ENCODE results near the gene CCDC82. TPM values are rescaled to one million over a fixed set of nuclear protein-coding genes. Genes with fewer than 3 reads are reported as not detected.

Gene CCDC82
- total and polyA plus RNA-seq, 2 donors (not counting 1 experiment from before 2014, with no cell fraction given) = 12.9 to 34.1 TPM

DNA sequence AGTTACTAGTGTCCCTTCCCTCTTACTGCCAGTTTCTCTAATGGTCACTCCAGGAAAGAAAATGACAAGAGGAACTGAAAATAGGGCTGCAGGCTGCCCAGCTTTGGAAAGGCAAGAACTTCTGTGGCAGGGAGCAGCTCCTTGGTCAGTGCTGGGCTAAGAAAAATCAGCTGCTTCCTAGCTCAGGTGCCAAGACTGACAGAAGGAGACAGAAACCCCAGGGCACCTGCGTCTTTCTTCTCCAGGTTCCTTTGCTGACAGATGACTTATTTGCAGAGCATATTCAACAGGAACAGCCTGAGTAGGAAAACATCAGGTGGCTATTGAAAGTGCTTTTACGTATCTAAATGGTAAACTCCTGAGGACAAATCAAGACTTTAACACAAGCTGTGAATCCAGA is 72.1 kb downstream of the CCDC82 start:
- no peak overlapping the region for H3K27ac Mint-ChIP-seq
- WGBS (ENCODE audit: insufficient coverage) = 88% methylated on average over 1 of the region's 2 CpGs
- no peak overlapping the region for H2AFZ ChIP-seq (ENCODE audit: insufficient read depth, low read depth, low read length, poor library complexity, severe bottlenecking)
- H3K4me1 ChIP-seq (ENCODE audit: control insufficient read depth in 2 of 2, insufficient read depth in 2 of 2, low read length in 2 of 2) = peaks cover 11 to 12% of the 10 kb centered on the region in 2 donors
- H3K36me3 ChIP-seq (replicated peaks in 1 of 2; ENCODE audit: control extremely low read depth in 1 of 2, control insufficient read depth in 1 of 2, extremely low read depth in 1 of 2, insufficient read depth in 2 of 2, low read length in 1 of 2) = peaks cover 0 to 7% of the 10 kb centered on the region in 2 experiments
- peaks cover 14% of the 10 kb centered on the region for H4K20me1 ChIP-seq (ENCODE audit: control insufficient read depth, insufficient read depth, low read length, poor library complexity, severe bottlenecking)
- intact Hi-C loops (cut with micrococcal nuclease) = no loop called here
- H3K27ac ChIP-seq (ENCODE audit: low read length in 2 of 2) = no peak overlapping the region
- ATAC-seq (ENCODE audit: low read depth) (no peak), DNase-seq (no peak)
- no peaks in the 10 kb centered on the region for H3K9me3 ChIP-seq (ENCODE audit: control extremely low read depth in 1 of 3, control insufficient read depth in 2 of 3, insufficient read depth in 1 of 3, low read length in 2 of 3)
- no peak overlapping the region for H3K4me3 ChIP-seq (ENCODE audit: control extremely low read depth in 1 of 5, extremely low read depth in 1 of 5, insufficient read depth in 1 of 5, low read depth in 2 of 5, low read length in 4 of 5)
- no peak overlapping the region for H3K4me3 Mint-ChIP-seq
- POLR2A ChIA-PET = no interaction called here
- no peak overlapping the region for H3K4me2 ChIP-seq (replicated peaks; ENCODE audit: low read depth, low read length, poor library complexity, severe bottlenecking)
- no peaks in the 10 kb centered on the region for H3K9me3 Mint-ChIP-seq (ENCODE audit: insufficient read depth)
- peaks cover 73% of the 10 kb centered on the region for H3K79me2 ChIP-seq (ENCODE audit: control insufficient read depth, insufficient read depth, low read length)
- CTCF ChIA-PET = no interaction called here
- no peaks in the 10 kb centered on the region for H3K27me3 Mint-ChIP-seq
- no peak overlapping the region for H3K9ac ChIP-seq (ENCODE audit: low read length)
- peaks cover 47% of the 10 kb centered on the region for H3K4me1 Mint-ChIP-seq
- TF ChIP-seq, protein P1, sequence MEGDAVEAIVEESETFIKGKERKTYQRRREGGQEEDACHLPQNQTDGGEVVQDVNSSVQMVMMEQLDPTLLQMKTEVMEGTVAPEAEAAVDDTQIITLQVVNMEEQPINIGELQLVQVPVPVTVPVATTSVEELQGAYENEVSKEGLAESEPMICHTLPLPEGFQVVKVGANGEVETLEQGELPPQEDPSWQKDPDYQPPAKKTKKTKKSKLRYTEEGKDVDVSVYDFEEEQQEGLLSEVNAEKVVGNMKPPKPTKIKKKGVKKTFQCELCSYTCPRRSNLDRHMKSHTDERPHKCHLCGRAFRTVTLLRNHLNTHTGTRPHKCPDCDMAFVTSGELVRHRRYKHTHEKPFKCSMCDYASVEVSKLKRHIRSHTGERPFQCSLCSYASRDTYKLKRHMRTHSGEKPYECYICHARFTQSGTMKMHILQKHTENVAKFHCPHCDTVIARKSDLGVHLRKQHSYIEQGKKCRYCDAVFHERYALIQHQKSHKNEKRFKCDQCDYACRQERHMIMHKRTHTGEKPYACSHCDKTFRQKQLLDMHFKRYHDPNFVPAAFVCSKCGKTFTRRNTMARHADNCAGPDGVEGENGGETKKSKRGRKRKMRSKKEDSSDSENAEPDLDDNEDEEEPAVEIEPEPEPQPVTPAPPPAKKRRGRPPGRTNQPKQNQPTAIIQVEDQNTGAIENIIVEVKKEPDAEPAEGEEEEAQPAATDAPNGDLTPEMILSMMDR (IDR thresholded peaks at IDR 0.05) = no peak
- no peak for TF ChIP-seq EZH2 (IDR thresholded peaks at IDR 0.05; ENCODE audit: borderline replicate concordance, insufficient read depth, low read depth, low read length, poor library complexity, severe bottlenecking)
- no peaks in the 10 kb centered on the region for H3K27me3 ChIP-seq (replicated peaks in 1 of 4; ENCODE audit: control extremely low read depth in 1 of 4, control insufficient read depth in 3 of 4, insufficient read depth in 4 of 4, low read length in 3 of 4)

DNA sequence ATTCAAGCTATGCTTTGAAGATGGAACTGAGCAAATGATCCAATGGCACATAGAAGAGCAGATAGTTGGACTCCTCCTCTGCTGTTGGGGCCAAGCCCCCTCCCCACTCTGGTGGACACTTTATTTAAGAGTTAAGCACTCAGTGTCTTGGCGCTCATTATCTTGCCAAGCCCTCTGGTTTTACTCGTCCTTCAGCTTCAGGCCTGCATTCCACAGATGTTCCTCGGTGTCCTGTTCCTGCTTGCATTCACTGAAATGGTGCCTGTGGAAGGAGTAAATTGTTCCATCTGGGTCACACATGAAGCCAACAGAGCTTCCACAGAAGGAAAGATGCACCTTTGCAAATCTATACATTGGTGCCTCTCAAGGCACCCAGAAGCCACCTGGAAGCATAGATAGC is 72.8 kb downstream of the CCDC82 start:
- ChIA-PET POLR2A (no interaction called here), CTCF (no interaction called here)
- Mint-ChIP-seq H3K9me3 (ENCODE audit: insufficient read depth) (no peaks in the 10 kb centered on the region), H3K4me3 (no peak overlapping the region), H3K27me3 (no peaks in the 10 kb centered on the region), H3K4me1 (peaks cover 51% of the 10 kb centered on the region), H3K27ac (no peak overlapping the region)
- Histone ChIP-seq H3K79me2 (ENCODE audit: control insufficient read depth, insufficient read depth, low read length) (peaks cover 68% of the 10 kb centered on the region), H2AFZ (ENCODE audit: insufficient read depth, low read depth, low read length, poor library complexity, severe bottlenecking) (no peak overlapping the region), H3K4me1 (ENCODE audit: control insufficient read depth in 2 of 2, insufficient read depth in 2 of 2, low read length in 2 of 2) (peaks cover 11 to 12% of the 10 kb centered on the region in 2 donors), H3K4me3 (ENCODE audit: control extremely low read depth in 1 of 5, extremely low read depth in 1 of 5, insufficient read depth in 1 of 5, low read depth in 2 of 5, low read length in 4 of 5) (no peak overlapping the region), H3K27ac (ENCODE audit: low read length in 2 of 2) (no peak overlapping the region), H3K36me3 (replicated peaks in 1 of 2; ENCODE audit: control extremely low read depth in 1 of 2, control insufficient read depth in 1 of 2, extremely low read depth in 1 of 2, insufficient read depth in 2 of 2, low read length in 1 of 2) (peaks cover 0 to 7% of the 10 kb centered on the region in 2 experiments), H3K4me2 (replicated peaks; ENCODE audit: low read depth, low read length, poor library complexity, severe bottlenecking) (no peak overlapping the region), H3K9ac (ENCODE audit: low read length) (no peak overlapping the region), H3K9me3 (ENCODE audit: control extremely low read depth in 1 of 3, control insufficient read depth in 2 of 3, insufficient read depth in 1 of 3, low read length in 2 of 3) (no peaks in the 10 kb centered on the region), H3K27me3 (replicated peaks in 1 of 4; ENCODE audit: control extremely low read depth in 1 of 4, control insufficient read depth in 3 of 4, insufficient read depth in 4 of 4, low read length in 3 of 4) (no peaks in the 10 kb centered on the region), H4K20me1 (ENCODE audit: control insufficient read depth, insufficient read depth, low read length, poor library complexity, severe bottlenecking) (peaks cover 14% of the 10 kb centered on the region)
- TF ChIP-seq, protein P1 (IDR thresholded peaks at IDR 0.05) = no peak
- TF ChIP-seq EZH2 (IDR thresholded peaks at IDR 0.05; ENCODE audit: borderline replicate concordance, insufficient read depth, low read depth, low read length, poor library complexity, severe bottlenecking) = no peak
- 100% methylated on average over 3 of the region's 3 CpGs for WGBS (ENCODE audit: insufficient coverage)
- ATAC-seq (ENCODE audit: low read depth) (no peak), DNase-seq (no peak)
- intact Hi-C loops (cut with micrococcal nuclease) = no loop called here

Measured in B cell (primary cell).